GM12878 (cell line): ENCODE results near the gene CKS1B.

Experiments used
- EP300 ChIP-seq, 2 experiments: fragments of 150-350 bp in 1 of 2; IDR thresholded peaks; 2 replicates each; pipeline ENCODE4 v1.6.1; 2011 to 2012; ENCODE audit warnings: low read depth in 2 of 2, low read length in 2 of 2, borderline replicate concordance in 1 of 2, improper control_type of control experiment in 1 of 2, inconsistent platforms in 1 of 2; ENCODE audit not compliant: control insufficient read depth in 1 of 2
- POLR2A ChIP-seq: IDR thresholded peaks from 2 replicates; pipeline ENCODE4 v1.6.1; 2011; ENCODE audit warnings: low read depth, mild to moderate bottlenecking, low read length
- POLR2AphosphoS5 ChIP-seq: IDR thresholded peaks from 2 replicates; pipeline ENCODE4 v1.6.1; 2011; ENCODE audit warnings: mild to moderate bottlenecking, low read length, inconsistent platforms
- RCOR1 ChIP-seq: conservative IDR thresholded peaks from 2 replicates; pipeline ENCODE4 v1.6.1; 2012; ENCODE audit warnings: low read depth, low read length, improper control_type of control experiment
- ZNF274 ChIP-seq: IDR thresholded peaks from one replicate; pipeline ENCODE4 v1.8.0; 2011; ENCODE audit not compliant: insufficient read length, insufficient read depth
- TF ChIP-seq, protein P1 (sequence below), 3 experiments: IDR thresholded peaks in 2 of 3; conservative IDR thresholded peaks in 1 of 3; 2 replicates each; pipeline ENCODE4 v1.5.1; 2011; ENCODE audit warnings: low read depth in 3 of 3, low read length in 3 of 3, mild to moderate bottlenecking in 3 of 3, control low read depth in 2 of 3, moderate library complexity in 2 of 3, inconsistent platforms in 1 of 3, mixed read lengths in 1 of 3; ENCODE audit not compliant: control insufficient read depth in 2 of 3, insufficient read depth in 1 of 3; ENCODE audit errors: extremely low read depth in 1 of 3
- TF ChIP-seq, protein P2 (sequence below): fragments of 450-650 bp; conservative IDR thresholded peaks from 2 replicates; pipeline ENCODE4 v1.6.1; 2017; ENCODE audit warnings: mild to moderate bottlenecking, moderate library complexity

DNA sequence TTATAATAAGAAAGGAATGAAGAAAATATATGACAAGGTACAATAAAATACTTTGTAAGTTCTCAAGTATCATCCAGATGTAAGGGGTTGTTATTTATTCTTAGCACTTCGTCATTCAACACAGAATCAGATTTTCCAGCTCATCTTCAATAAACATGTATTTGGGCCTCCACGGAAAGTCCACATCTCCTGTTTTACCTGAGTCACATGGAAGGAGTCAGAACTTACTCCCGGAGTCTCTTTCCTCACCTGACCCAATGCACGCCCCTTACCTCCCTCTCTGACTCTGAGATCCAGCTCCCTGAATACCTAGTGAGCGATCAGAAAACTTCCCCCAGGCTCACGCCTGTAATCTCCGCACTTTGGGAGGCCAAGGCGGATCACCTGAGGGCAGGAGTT lies 36.5 kb upstream of the CKS1B start:
- TF ChIP-seq RCOR1 (no peak), POLR2AphosphoS5 (no peak), EP300 (IDR thresholded peaks at IDR 0.05; ENCODE audit: borderline replicate concordance in 1 of 2, control insufficient read depth in 1 of 2, low read depth in 2 of 2, low read length in 2 of 2) (no peak), POLR2A (no peak), ZNF274 (no peak)
- TF ChIP-seq, protein P1, sequence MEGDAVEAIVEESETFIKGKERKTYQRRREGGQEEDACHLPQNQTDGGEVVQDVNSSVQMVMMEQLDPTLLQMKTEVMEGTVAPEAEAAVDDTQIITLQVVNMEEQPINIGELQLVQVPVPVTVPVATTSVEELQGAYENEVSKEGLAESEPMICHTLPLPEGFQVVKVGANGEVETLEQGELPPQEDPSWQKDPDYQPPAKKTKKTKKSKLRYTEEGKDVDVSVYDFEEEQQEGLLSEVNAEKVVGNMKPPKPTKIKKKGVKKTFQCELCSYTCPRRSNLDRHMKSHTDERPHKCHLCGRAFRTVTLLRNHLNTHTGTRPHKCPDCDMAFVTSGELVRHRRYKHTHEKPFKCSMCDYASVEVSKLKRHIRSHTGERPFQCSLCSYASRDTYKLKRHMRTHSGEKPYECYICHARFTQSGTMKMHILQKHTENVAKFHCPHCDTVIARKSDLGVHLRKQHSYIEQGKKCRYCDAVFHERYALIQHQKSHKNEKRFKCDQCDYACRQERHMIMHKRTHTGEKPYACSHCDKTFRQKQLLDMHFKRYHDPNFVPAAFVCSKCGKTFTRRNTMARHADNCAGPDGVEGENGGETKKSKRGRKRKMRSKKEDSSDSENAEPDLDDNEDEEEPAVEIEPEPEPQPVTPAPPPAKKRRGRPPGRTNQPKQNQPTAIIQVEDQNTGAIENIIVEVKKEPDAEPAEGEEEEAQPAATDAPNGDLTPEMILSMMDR (IDR thresholded peaks at IDR 0.05 in 2 of 3, conservative IDR thresholded peaks at IDR 0.05 in 1 of 3; ENCODE audit: control insufficient read depth in 2 of 3, extremely low read depth in 1 of 3, insufficient read depth in 1 of 3, low read depth in 3 of 3, low read length in 3 of 3) = no peak
- TF ChIP-seq, protein P2, sequence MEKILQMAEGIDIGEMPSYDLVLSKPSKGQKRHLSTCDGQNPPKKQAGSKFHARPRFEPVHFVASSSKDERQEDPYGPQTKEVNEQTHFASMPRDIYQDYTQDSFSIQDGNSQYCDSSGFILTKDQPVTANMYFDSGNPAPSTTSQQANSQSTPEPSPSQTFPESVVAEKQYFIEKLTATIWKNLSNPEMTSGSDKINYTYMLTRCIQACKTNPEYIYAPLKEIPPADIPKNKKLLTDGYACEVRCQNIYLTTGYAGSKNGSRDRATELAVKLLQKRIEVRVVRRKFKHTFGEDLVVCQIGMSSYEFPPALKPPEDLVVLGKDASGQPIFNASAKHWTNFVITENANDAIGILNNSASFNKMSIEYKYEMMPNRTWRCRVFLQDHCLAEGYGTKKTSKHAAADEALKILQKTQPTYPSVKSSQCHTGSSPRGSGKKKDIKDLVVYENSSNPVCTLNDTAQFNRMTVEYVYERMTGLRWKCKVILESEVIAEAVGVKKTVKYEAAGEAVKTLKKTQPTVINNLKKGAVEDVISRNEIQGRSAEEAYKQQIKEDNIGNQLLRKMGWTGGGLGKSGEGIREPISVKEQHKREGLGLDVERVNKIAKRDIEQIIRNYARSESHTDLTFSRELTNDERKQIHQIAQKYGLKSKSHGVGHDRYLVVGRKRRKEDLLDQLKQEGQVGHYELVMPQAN = no peak
